HepG2 (cell line): ENCODE measurements around the gene IQSEC1. TPM values are rescaled to one million over a fixed set of nuclear protein-coding genes. Genes with fewer than 3 reads are reported as not detected.

Experiments used
- ATAC-seq: fragments of 200-7000 bp; cut with Tn5 transposase; 3 replicates; pipeline ENCODE4 v1.9.1; 2020; ENCODE audit warnings: mild to moderate bottlenecking, moderate library complexity
- BruUV-seq: library from RNA; stranded (reverse); fragments of 400-500 nt; replicated peaks from 2 replicates; lab custom pipeline; 2021; lab: Mats Ljungman, UMichigan
- CTCF ChIA-PET: fragments of 300-600 bp; formaldehyde crosslinking; extraction: SDS; loops from one replicate; lab custom pipeline; 2021; ENCODE audit warnings: low total read pairs, inconsistent platforms, low intra/inter-chr PET ratio; lab: Yijun Ruan, JAX
- POLR2A ChIA-PET: fragments of 350-600 bp; sonication (Branson Sonifier 250); formaldehyde crosslinking; loops from one replicate; lab custom pipeline; 2020; ENCODE audit warnings: antibody characterized with exemption, inconsistent platforms; lab: Yijun Ruan, JAX
- DNase-seq: peaks from one replicate; pipeline ENCODE4 v3.0.0-alpha.2; 2015; ENCODE audit warnings: low spot score
- FAIRE-seq: peaks from 3 replicates; lab custom pipeline; 2011; peaks lifted over from hg19 to GRCh38; lab: Jason Lieb, UNC
- H2AFZ ChIP-seq: one replicate; pipeline ENCODE4 v1.6.1; 2011; ENCODE audit warnings: low read length, inconsistent platforms
- H3K27ac ChIP-seq: fragments of 300-600 bp; 3 replicates; pipeline ENCODE4 v1.8.0; 2011; ENCODE audit warnings: mixed run types, mild to moderate bottlenecking, mixed read lengths, low read length, inconsistent platforms; ENCODE audit not compliant: insufficient read depth; ENCODE audit errors: extremely low read length
- H3K27me3 ChIP-seq, 2 experiments: fragments of 200-600 bp in 1 of 2; 2 replicates in 1 of 2; 3 replicates in 1 of 2; pipeline versions ENCODE4 v1.6.0 to v1.8.0; 2011; ENCODE audit warnings: low read length in 2 of 2, mild to moderate bottlenecking in 2 of 2, moderate library complexity in 2 of 2, inconsistent platforms in 1 of 2; ENCODE audit not compliant: insufficient read depth in 2 of 2, control insufficient read depth in 1 of 2
- H3K36me3 ChIP-seq, 2 experiments: fragments of 200-600 bp in 1 of 2; replicated peaks in 1 of 2; 2 replicates in 1 of 2; 3 replicates in 1 of 2; pipeline versions ENCODE4 v1.5.1 to v1.8.0; 2011; ENCODE audit warnings: low read length in 2 of 2, inconsistent platforms in 1 of 2; ENCODE audit not compliant: insufficient read depth in 2 of 2, control insufficient read depth in 1 of 2
- H3K4me1 ChIP-seq: 2 replicates; pipeline ENCODE4 v1.5.1; 2012; ENCODE audit warnings: low read length, inconsistent platforms; ENCODE audit not compliant: insufficient read depth
- H3K4me2 ChIP-seq: 2 replicates; pipeline ENCODE4 v1.6.0; 2011; ENCODE audit warnings: low read depth, low read length, inconsistent platforms
- H3K4me3 ChIP-seq, 3 experiments: fragments of 200-600 bp in 1 of 3; sonication (generic), shearing (Covaris generic) in 1 of 3; replicated peaks in 1 of 3; 2 replicates each; pipeline ENCODE4 v1.5.1; 2011 to 2016; ENCODE audit warnings: low read length in 3 of 3, inconsistent platforms in 2 of 3, low read depth in 2 of 3, mild to moderate bottlenecking in 2 of 3, control low read depth in 1 of 3, mixed read lengths in 1 of 3; ENCODE audit not compliant: insufficient read depth in 1 of 3
- H3K79me2 ChIP-seq: one replicate; pipeline ENCODE4 v1.6.1; 2011; ENCODE audit warnings: low read length, inconsistent platforms; ENCODE audit not compliant: insufficient read depth
- H3K9ac ChIP-seq: 2 replicates; pipeline ENCODE4 v1.6.0; 2011; ENCODE audit warnings: mild to moderate bottlenecking, low read depth, low read length, inconsistent platforms; ENCODE audit not compliant: insufficient read depth
- H3K9me3 ChIP-seq: 2 replicates; pipeline ENCODE4 v1.5.1; 2012; ENCODE audit warnings: mild to moderate bottlenecking, low read length
- H4K20me1 ChIP-seq: 2 replicates; pipeline ENCODE4 v1.6.0; 2011; ENCODE audit warnings: inconsistent platforms, mild to moderate bottlenecking, low read length, moderate library complexity; ENCODE audit not compliant: insufficient read depth
- ARNTL ChIP-seq: sonication (generic); formaldehyde crosslinking; IDR thresholded peaks from 2 replicates; pipeline ENCODE4 v1.4.0; 2020; ENCODE audit warnings: mild to moderate bottlenecking, missing genetic modification reagents
- CEBPB ChIP-seq: IDR thresholded peaks from 2 replicates; pipeline ENCODE4 v1.6.1; 2011; ENCODE audit warnings: low read depth, low read length, improper control_type of control experiment, borderline replicate concordance
- HNRNPLL ChIP-seq: fragments of 200-400 bp; formaldehyde crosslinking; IDR thresholded peaks from 2 replicates; pipeline ENCODE4 v1.6.1; 2017; ENCODE audit warnings: mild to moderate bottlenecking, low read depth, low read length; ENCODE audit not compliant: poor library complexity, severe bottlenecking
- LCORL ChIP-seq, 2 experiments: fragments of 450-650 bp in 1 of 2; sonication (generic) in 1 of 2; formaldehyde crosslinking in 1 of 2; IDR thresholded peaks; 2 replicates each; pipeline versions ENCODE4 v1.5.0 to v1.6.1; 2017 to 2020; ENCODE audit warnings: antibody characterized with exemption in 1 of 2, missing genetic modification reagents in 1 of 2
- MAFF ChIP-seq: IDR thresholded peaks from 2 replicates; pipeline ENCODE4 v1.6.1; 2011; ENCODE audit warnings: low read depth, low read length, improper control_type of control experiment
- NR2C2 ChIP-seq: sonication (generic); formaldehyde crosslinking; IDR thresholded peaks from 2 replicates; pipeline ENCODE4 v1.4.0; 2020; ENCODE audit warnings: missing genetic modification reagents, mild to moderate bottlenecking, moderate library complexity, borderline replicate concordance
- POLR2A ChIP-seq, 2 experiments: IDR thresholded peaks; 2 replicates each; pipeline ENCODE4 v1.6.1; 2011; ENCODE audit warnings: low read depth in 2 of 2, low read length in 2 of 2, mild to moderate bottlenecking in 1 of 2, moderate library complexity in 1 of 2; ENCODE audit not compliant: insufficient read depth in 1 of 2
- RFXAP ChIP-seq: sonication (generic); formaldehyde crosslinking; IDR thresholded peaks from 2 replicates; pipeline ENCODE4 v1.4.0; 2020; ENCODE audit warnings: missing genetic modification reagents, borderline replicate concordance
- SAP130 ChIP-seq: IDR thresholded peaks from 2 replicates; pipeline ENCODE4 v1.6.1; 2016; ENCODE audit warnings: low read depth
- YEATS4 ChIP-seq: sonication (generic); formaldehyde crosslinking; IDR thresholded peaks from 2 replicates; pipeline ENCODE4 v1.4.0; 2020; ENCODE audit warnings: missing genetic modification reagents, borderline replicate concordance
- ZBTB38 ChIP-seq: sonication (generic); formaldehyde crosslinking; IDR thresholded peaks from 2 replicates; pipeline ENCODE4 v1.5.1; 2020; ENCODE audit warnings: mild to moderate bottlenecking, missing genetic modification reagents
- ZNF260 ChIP-seq: sonication (generic); formaldehyde crosslinking; IDR thresholded peaks from 2 replicates; pipeline ENCODE4 v1.4.0; 2020; ENCODE audit warnings: missing genetic modification reagents, low read depth, mild to moderate bottlenecking, borderline replicate concordance
- ZNF326 ChIP-seq: sonication (generic); formaldehyde crosslinking; IDR thresholded peaks from 2 replicates; pipeline ENCODE4 v1.4.0; 2020; ENCODE audit warnings: missing genetic modification reagents, borderline replicate concordance
- ZNF383 ChIP-seq: sonication (generic); formaldehyde crosslinking; IDR thresholded peaks from 2 replicates; pipeline ENCODE4 v1.4.0; 2020; ENCODE audit warnings: missing genetic modification reagents, mild to moderate bottlenecking, borderline replicate concordance
- WGBS: methylation state at CpG from one replicate; pipeline ENCODE4 v1.1.6; 2017; ENCODE audit warnings: low lambda C conversion rate; 5-methylcytosine and 5-hydroxymethylcytosine counted together
- in situ Hi-C: cut with HindIII; loops from 2 replicates; pipeline ENCODE4 v1.10.0; 2017; ENCODE audit warnings: low pct_unique_long_range_greater_than_20kb; ENCODE audit not compliant: extremely low pct_ligation_motif_present
- intact Hi-C: fragments of 100-400 bp; cut with micrococcal nuclease; formaldehyde crosslinking; loops from one replicate; pipeline ENCODE4 v1.10.0; 2022; ENCODE audit not compliant: unreplicated experiment
- polyA plus RNA-seq, 8 experiments: library from polyadenylated mRNA; depleted of rRNA in 3 of 8; stranded (reverse) in 7 of 8; unstranded in 1 of 8; fragments of >200 nt; fragmentation: Illumina TruSeq in 4 of 8; extraction: Trizol in 4 of 8; gene quantifications; 2 replicates each; pipeline versions ENCODE4 v1.2.1 to v1.2.3, GENCODE V29; 2011 to 2016; ENCODE audit warnings: low read depth in 4 of 8, missing spikeins in 1 of 8, mixed read lengths in 1 of 8; ENCODE audit not compliant: insufficient read depth in 1 of 8
- total RNA-seq, 5 experiments: library from RNA; depleted of rRNA; stranded (reverse); fragments of >200 nt; fragmentation: Illumina TruSeq; extraction: Trizol; gene quantifications; 2 replicates each; pipeline ENCODE4 v1.2.3, GENCODE V29; 2016; ENCODE audit warnings: low read depth in 1 of 5
- TF ChIP-seq, protein P1 (sequence below): sonication (generic); formaldehyde crosslinking; IDR thresholded peaks from 2 replicates; pipeline ENCODE4 v1.4.0; 2020; ENCODE audit warnings: mild to moderate bottlenecking, missing genetic modification reagents
- TF ChIP-seq, protein P2 (sequence below): sonication (generic); formaldehyde crosslinking; IDR thresholded peaks from 2 replicates; pipeline ENCODE4 v1.4.0; 2020; ENCODE audit warnings: missing genetic modification reagents, borderline replicate concordance
- TF ChIP-seq, protein P3 (sequence below): IDR thresholded peaks from 2 replicates; pipeline ENCODE4 v1.6.1; 2016

The IQSEC1 gene
- total and polyA plus RNA-seq, 2 of the 13 experiments (the other 11 are each of a cell fraction or from before 2014, with no cell fraction given): 17.4 to 20.2 TPM

DNA sequence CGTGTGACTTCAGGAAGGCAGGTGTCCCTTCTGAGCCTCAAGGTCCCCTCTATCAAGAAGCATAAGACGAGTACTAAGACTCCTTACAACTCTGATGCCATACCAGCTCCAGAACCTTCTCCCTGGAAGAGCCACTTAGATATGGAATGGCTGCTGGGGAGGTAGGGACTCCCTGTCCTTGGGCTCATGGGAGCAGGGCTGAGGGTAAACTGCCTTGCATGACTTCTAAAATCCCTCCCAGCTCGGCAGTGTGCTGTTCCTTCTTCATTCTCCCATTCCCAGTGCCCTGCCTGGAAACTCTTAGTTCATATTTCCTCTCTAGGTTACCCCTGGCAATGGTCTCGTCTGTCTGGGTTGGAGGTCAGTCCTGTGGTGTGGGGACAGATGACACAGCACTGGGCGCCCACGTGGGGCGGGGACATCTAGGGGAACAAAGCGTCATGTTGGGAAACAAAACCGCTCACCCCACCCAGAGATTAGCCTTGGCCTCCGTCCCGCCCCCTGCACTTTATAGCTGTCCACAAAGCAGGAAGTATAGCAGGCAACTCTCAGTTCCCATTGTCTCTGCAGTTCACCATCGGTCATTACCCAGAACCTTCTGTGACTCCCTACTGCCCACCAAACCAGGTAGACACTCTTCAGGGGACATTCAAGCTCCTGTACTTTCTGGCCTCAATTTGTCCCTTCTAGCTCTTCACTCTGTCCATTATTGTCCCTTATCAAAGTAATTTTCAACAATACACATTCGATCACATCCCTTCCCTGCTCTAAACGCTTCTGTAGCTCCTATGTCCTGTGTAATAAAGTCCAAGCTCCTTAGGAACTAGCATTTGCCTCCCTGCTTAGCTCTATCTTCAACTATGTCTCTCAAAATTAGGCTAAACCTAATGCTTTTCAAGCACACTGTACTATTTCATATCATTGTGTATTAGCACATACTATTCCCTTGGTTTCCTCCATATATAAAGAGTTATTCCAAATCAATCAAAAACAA, 73.8 kb downstream of the IQSEC1 start:
- peak; percentile 73 for ATAC-seq
- H3K27ac ChIP-seq: peak overlapping the region; percentile 55
- FAIRE-seq: peak; percentile 79
- H3K4me3 ChIP-seq: peak overlapping the region in 1 of 3 experiments; percentile 0; a peak in 1 of 6 replicates
- 36% methylated on average over 11 of the region's 14 CpGs for WGBS
- H3K9ac ChIP-seq: peak overlapping the region; percentile 22
- H3K36me3 ChIP-seq: no peaks in the 10 kb centered on the region; a peak in 1 of 5 replicates
- H3K9me3 ChIP-seq: no peaks in the 10 kb centered on the region
- peak overlapping the region; percentile 46 for H3K4me2 ChIP-seq
- no TSS peak for BruUV-seq
- CTCF ChIA-PET: no interaction called here
- intact Hi-C loops: no loop called here
- no peaks in the 10 kb centered on the region for H3K79me2 ChIP-seq
- peak; percentile 92 for DNase-seq
- peaks cover 36% of the 10 kb centered on the region for H3K4me1 ChIP-seq
- POLR2A ChIA-PET: interaction anchor here (0.8 to 1.7 kb wide), 2 partner anchors 33 to 35 kb away, joined by 4 read pairs; no protein-coding TSS in a partner anchor
- H3K27me3 ChIP-seq: no peaks in the 10 kb centered on the region
- no peaks in the 10 kb centered on the region for H4K20me1 ChIP-seq
- no peak overlapping the region for H2AFZ ChIP-seq
- in situ Hi-C loops: no loop called here
- TF ChIP-seq ZNF383 (no peak), RFXAP (CRISPR knock-in tag) (no peak), NR2C2 (CRISPR knock-in tag) (peak; percentile 72; the same call in 1 of the 2 replicates), ZBTB38 (CRISPR knock-in tag) (peak; percentile 37; the same call in 1 of the 2 replicates), LCORL (IDR thresholded peaks at IDR 0.05) (no peak), LCORL (CRISPR knock-in tag; IDR thresholded peaks at IDR 0.05) (peak; percentile 30; the same call in 1 of the 2 replicates), ZNF260 (CRISPR knock-in tag) (no peak), ZNF326 (no peak), HNRNPLL (no peak), MAFF (peak; percentile 27; the same call in 1 of the 2 replicates), CEBPB (peak; percentile 71; the same call in 1 of the 2 replicates), SAP130 (CRISPR knock-in tag) (peak; percentile 93), YEATS4 (no peak), POLR2A (IDR thresholded peaks at IDR 0.05; ENCODE audit: insufficient read depth in 1 of 2, low read depth in 2 of 2, low read length in 2 of 2) (peak in 1 of 2 experiments; percentile 41; a peak in 1 of 4 replicates), ARNTL (CRISPR knock-in tag) (peak; percentile 27; the same call in 1 of the 2 replicates)
- TF ChIP-seq, protein P1, sequence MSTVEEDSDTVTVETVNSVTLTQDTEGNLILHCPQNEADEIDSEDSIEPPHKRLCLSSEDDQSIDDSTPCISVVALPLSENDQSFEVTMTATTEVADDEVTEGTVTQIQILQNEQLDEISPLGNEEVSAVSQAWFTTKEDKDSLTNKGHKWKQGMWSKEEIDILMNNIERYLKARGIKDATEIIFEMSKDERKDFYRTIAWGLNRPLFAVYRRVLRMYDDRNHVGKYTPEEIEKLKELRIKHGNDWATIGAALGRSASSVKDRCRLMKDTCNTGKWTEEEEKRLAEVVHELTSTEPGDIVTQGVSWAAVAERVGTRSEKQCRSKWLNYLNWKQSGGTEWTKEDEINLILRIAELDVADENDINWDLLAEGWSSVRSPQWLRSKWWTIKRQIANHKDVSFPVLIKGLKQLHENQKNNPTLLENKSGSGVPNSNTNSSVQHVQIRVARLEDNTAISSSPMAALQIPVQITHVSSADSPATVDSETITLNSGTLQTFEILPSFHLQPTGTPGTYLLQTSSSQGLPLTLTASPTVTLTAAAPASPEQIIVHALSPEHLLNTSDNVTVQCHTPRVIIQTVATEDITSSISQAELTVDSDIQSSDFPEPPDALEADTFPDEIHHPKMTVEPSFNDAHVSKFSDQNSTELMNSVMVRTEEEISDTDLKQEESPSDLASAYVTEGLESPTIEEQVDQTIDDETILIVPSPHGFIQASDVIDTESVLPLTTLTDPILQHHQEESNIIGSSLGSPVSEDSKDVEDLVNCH (CRISPR knock-in tag): no peak
- TF ChIP-seq, protein P2, sequence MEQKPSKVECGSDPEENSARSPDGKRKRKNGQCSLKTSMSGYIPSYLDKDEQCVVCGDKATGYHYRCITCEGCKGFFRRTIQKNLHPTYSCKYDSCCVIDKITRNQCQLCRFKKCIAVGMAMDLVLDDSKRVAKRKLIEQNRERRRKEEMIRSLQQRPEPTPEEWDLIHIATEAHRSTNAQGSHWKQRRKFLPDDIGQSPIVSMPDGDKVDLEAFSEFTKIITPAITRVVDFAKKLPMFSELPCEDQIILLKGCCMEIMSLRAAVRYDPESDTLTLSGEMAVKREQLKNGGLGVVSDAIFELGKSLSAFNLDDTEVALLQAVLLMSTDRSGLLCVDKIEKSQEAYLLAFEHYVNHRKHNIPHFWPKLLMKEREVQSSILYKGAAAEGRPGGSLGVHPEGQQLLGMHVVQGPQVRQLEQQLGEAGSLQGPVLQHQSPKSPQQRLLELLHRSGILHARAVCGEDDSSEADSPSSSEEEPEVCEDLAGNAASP (CRISPR knock-in tag): peak; percentile 49; the same call in 1 of the 2 replicates
- TF ChIP-seq, protein P3, sequence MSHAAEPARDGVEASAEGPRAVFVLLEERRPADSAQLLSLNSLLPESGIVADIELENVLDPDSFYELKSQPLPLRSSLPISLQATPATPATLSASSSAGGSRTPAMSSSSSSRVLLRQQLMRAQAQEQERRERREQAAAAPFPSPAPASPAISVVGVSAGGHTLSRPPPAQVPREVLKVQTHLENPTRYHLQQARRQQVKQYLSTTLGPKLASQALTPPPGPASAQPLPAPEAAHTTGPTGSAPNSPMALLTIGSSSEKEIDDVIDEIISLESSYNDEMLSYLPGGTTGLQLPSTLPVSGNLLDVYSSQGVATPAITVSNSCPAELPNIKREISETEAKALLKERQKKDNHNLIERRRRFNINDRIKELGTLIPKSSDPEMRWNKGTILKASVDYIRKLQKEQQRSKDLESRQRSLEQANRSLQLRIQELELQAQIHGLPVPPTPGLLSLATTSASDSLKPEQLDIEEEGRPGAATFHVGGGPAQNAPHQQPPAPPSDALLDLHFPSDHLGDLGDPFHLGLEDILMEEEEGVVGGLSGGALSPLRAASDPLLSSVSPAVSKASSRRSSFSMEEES (CRISPR knock-in tag): no peak
